Parathyroid adenoma (tissue), 2 donors: ENCODE data around the gene PRDX5.
"Not testable (repeated sequence)": the region's sequence is repeated elsewhere in the genome, so short reads cannot be mapped to it uniquely, and the experiment has no call there.

Experiments
- H2AFZ ChIP-seq: fragments of 300-600 bp; sonication (generic); one replicate; pipeline ENCODE4 v1.7.0; 2017; ENCODE audit warnings: antibody characterized with exemption, mild to moderate bottlenecking
- H3K27ac ChIP-seq: fragments of 300-600 bp; sonication (generic); one replicate; pipeline ENCODE4 v1.7.0; 2017
- H3K27me3 ChIP-seq: fragments of 300-600 bp; sonication (generic); one replicate; pipeline ENCODE4 v1.7.0; 2017; ENCODE audit warnings: low read length; ENCODE audit not compliant: control insufficient read depth, insufficient read depth
- H3K36me3 ChIP-seq: fragments of 300-600 bp; sonication (generic); one replicate; pipeline ENCODE4 v1.7.0; 2017; ENCODE audit warnings: low read length; ENCODE audit not compliant: control insufficient read depth, insufficient read depth
- H3K4me1 ChIP-seq: fragments of 300-600 bp; sonication (generic); one replicate; pipeline ENCODE4 v1.7.0; 2017; ENCODE audit warnings: control low read depth
- H3K4me2 ChIP-seq: fragments of 300-600 bp; sonication (generic); one replicate; pipeline ENCODE4 v1.7.0; 2017; ENCODE audit warnings: low read length
- H3K4me3 ChIP-seq: fragments of 300-600 bp; sonication (generic); one replicate; pipeline ENCODE4 v1.7.0; 2017; ENCODE audit warnings: low read depth, low read length
- H3K79me2 ChIP-seq: fragments of 300-600 bp; sonication (generic); one replicate; pipeline ENCODE4 v1.7.0; 2017; ENCODE audit warnings: control low read depth
- H3K9ac ChIP-seq: fragments of 300-600 bp; sonication (generic); one replicate; pipeline ENCODE4 v1.7.0; 2017; ENCODE audit warnings: mild to moderate bottlenecking
- H3K9me3 ChIP-seq: fragments of 300-600 bp; sonication (generic); one replicate; pipeline ENCODE4 v1.7.0; 2017; ENCODE audit warnings: low read length; ENCODE audit not compliant: control insufficient read depth
- CTCF ChIP-seq: fragments of 300-600 bp; sonication (generic); IDR thresholded peaks from one replicate; pipeline ENCODE4 v1.7.0; 2017; ENCODE audit warnings: antibody characterized with exemption, mild to moderate bottlenecking
- donor health status: primary hyperparathyroidism.

Gene PRDX5

GRCh38 chr11:64321533-64321932, 3.6 kb downstream of the PRDX5 start:
- no peak overlapping the region for H3K4me2 ChIP-seq
- H3K9ac ChIP-seq: no peak overlapping the region
- no peaks in the 10 kb centered on the region for H3K27me3 ChIP-seq
- peaks cover 2% of the 10 kb centered on the region for H3K4me1 ChIP-seq
- H2AFZ ChIP-seq: no peak overlapping the region
- H3K79me2 ChIP-seq: no peaks in the 10 kb centered on the region
- TF ChIP-seq CTCF: no peak
- H3K4me3 ChIP-seq: no peak overlapping the region
- no peak overlapping the region for H3K27ac ChIP-seq
- H3K36me3 ChIP-seq: no peaks in the 10 kb centered on the region
- no peaks in the 10 kb centered on the region for H3K9me3 ChIP-seq

- no peak overlapping the region for H3K27ac ChIP-seq
- H3K27me3 ChIP-seq: no peaks in the 10 kb centered on the region
- no peak overlapping the region for H2AFZ ChIP-seq
- H3K9me3 ChIP-seq: no peaks in the 10 kb centered on the region
- no peak overlapping the region for H3K9ac ChIP-seq
- no peak for TF ChIP-seq CTCF
- H3K79me2 ChIP-seq: no peaks in the 10 kb centered on the region
- H3K4me3 ChIP-seq: no peak overlapping the region
- H3K4me1 ChIP-seq: peaks cover 2% of the 10 kb centered on the region
- no peak overlapping the region for H3K4me2 ChIP-seq
- no peaks in the 10 kb centered on the region for H3K36me3 ChIP-seq
Measured at GRCh38 chr11:64322925-64323260, 5.0 kb downstream of the PRDX5 start.

- Histone ChIP-seq H2AFZ (no peak overlapping the region), H3K9ac (no peak overlapping the region), H3K27ac (no peak overlapping the region), H3K4me3 (no peak overlapping the region), H3K4me1 (peaks cover 2% of the 10 kb centered on the region), H3K79me2 (no peaks in the 10 kb centered on the region), H3K27me3 (no peaks in the 10 kb centered on the region), H3K4me2 (no peak overlapping the region), H3K36me3 (no peaks in the 10 kb centered on the region), H3K9me3 (no peaks in the 10 kb centered on the region)
- no peak for TF ChIP-seq CTCF
Measured at GRCh38 chr11:64323373-64323772, 5.5 kb downstream of the PRDX5 start.

- H3K27me3 ChIP-seq, H3K27ac ChIP-seq, H3K36me3 ChIP-seq, H3K9ac ChIP-seq, H3K4me3 ChIP-seq, H3K79me2 ChIP-seq, H2AFZ ChIP-seq, H3K4me2 ChIP-seq, H3K4me1 ChIP-seq, H3K9me3 ChIP-seq: not testable (repeated sequence)
Measured at GRCh38 chr11:64323984-64324383, 6.1 kb downstream of the PRDX5 start.

- H3K27ac ChIP-seq: no peak overlapping the region
- no peak overlapping the region for H3K4me2 ChIP-seq
- no peak for TF ChIP-seq CTCF
- no peak overlapping the region for H3K9ac ChIP-seq
- no peaks in the 10 kb centered on the region for H3K36me3 ChIP-seq
- H3K9me3 ChIP-seq: no peaks in the 10 kb centered on the region
- no peak overlapping the region for H2AFZ ChIP-seq
- H3K27me3 ChIP-seq: no peaks in the 10 kb centered on the region
- H3K4me3 ChIP-seq: no peak overlapping the region
- H3K79me2 ChIP-seq: no peaks in the 10 kb centered on the region
- H3K4me1 ChIP-seq: no peaks in the 10 kb centered on the region
Measured at GRCh38 chr11:64324692-64325469, 7.0 kb downstream of the PRDX5 start.
